ENCODE data around the gene CCDC182. TPM values are rescaled to one million over a fixed set of nuclear protein-coding genes. Genes with fewer than 3 reads are reported as not detected.
A peak's percentile ranks its signal among the peaks of the same experiment; 100 is the strongest.

Gene CCDC182
- total RNA-seq, 1 donor from 2014 or later: not detected

DNA sequence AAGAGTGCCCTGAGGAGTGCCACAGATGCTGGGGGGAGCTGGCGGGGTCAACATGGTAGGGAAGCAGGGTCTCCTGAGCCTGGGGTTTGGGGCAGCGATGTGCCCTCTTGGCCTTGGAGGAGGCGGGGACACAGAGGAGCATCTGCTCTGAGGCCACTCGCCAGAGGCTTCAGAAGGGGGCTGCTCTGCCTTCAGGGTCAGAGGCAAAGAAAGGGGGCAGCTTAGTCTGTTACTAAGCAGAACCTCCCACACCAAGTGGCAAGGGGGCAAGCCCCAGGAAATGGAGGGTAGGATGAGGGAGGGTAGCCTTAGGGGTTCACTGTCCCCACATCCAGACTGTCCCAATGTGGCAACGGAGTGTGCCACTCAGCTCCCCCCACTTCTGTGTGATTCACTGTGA lies 18.3 kb downstream of the CCDC182 start:
- DNase-seq: no peak

DNA sequence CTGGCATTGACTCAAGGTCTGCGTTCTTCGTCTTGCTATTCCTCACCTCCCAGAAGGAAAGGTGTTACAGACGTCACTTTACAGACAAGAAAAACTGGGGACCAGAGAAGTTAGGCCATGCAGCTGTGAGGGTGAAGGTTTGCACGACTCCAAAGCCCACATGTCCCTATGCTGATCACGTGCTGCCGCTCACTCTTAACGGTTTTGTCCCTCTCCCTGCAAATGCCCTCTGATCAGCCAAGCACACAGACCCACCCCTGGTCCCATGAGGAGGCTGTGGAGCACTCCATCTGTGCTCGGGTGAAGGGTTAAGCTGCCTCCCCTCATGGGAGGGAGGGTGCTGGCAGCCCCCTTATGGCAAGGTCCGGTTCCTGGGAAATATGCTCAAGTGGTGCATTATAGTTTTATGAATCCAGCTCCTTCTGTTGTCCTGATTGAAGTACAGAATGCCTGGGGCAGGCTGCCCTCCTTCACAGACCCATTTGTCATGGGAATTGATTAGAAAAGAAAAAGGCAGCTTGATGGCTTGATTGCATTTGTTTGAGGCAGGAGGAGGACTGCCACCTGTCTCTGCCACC lies 18.8 kb downstream of the CCDC182 start:
- DNase-seq: no peak

DNA sequence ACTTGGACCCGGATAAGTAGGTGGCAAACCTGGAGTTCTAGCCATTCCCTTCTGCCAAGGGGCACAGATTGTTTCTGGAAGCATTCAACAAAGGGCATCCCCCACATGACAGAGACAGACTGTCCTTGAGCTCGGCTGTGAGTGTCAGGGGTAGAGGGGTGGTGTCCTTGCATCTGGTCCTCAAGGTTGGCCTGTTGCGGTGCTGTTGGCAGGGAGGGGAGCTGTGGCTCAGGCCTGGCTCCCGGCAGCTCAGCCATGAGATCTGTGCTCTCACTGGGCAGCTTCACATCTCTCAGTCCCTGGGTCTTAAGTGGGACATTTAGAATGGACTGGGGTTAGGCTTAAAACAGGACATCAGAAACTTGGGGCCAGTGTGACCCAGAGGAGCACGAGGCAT lies 20.4 kb downstream of the CCDC182 start:
- DNase-seq: no peak

DNA sequence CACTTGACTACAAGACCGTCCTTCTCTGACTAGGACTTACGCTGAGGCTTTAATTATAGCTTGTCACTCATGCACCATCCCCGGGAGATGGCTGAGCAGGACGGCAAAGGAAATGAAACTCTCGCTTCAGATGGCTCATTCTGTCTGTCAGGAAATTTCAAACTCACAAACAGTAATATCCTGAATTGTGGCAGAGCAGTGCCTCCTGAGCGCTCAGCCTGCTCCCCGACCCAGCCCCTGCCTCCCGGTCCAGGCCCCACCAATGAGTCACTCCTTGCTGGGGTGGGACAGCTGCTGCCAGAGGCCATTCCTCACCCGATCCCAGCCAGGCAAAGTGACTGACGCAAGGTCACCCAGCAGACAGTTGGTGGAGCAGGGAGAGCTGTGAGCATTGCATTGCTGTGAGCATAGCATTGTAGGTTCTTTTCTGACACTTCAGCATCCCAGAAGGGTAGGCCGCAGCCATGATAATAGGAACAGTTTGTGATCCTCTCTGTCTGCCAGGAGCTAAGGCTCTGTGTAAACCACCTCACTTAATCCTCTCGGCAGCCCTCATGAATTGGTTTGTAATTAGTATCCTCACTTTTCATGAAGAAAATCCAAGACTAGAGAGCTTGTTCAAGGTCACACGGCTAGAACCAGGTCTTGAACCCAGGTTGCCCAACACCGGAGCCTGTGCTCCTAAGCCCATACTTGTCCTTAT lies 20.9 kb downstream of the CCDC182 start:
- DNase-seq: peak; percentile 5

DNA sequence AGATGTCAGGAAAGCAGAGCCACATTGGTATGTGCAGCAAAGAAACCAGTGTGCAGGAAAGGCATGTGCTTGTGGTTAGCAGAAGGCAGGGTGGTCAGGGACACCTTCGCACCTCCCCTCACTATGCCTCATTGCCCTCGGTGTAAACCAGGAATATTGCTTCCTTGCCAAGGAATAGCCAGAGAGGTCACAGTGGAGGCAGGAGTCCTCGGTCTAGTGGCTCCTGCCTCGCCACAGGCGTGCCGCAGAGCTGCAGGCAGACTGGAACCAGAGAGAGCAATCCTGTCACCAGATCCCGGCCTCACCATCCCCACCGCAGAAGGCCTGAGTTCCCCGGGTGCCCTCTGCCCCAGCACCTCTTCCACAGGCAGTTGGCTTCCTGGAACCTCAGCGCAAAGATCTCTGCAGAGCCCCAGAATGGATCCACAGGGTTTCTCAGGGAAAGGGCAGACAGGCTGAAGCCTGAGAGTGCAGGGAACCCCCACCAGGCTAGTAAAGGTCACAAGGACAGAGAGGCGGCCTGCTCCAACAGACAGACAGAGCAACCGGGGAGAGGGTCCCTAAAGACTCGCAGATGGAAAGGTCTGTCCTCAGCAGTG lies 21.6 kb downstream of the CCDC182 start:
- DNase-seq: no peak

DNA sequence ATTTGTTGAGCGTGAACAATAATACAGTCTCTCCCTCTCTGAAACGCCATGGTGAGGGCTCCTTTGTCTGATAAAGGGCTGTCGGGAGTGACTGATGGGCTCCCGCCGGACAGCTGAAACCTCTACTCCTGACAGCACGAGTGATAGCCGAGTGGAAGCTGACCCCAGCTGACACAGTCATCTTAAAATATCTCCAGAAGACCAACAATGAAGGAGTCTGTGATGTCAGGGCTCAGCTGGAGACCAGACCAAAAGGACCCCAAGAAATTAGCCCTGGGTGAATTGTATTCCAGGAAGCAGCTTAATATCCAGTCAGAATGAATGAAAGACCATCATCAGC lies 22.4 kb downstream of the CCDC182 start:
- no peak for DNase-seq

DNA sequence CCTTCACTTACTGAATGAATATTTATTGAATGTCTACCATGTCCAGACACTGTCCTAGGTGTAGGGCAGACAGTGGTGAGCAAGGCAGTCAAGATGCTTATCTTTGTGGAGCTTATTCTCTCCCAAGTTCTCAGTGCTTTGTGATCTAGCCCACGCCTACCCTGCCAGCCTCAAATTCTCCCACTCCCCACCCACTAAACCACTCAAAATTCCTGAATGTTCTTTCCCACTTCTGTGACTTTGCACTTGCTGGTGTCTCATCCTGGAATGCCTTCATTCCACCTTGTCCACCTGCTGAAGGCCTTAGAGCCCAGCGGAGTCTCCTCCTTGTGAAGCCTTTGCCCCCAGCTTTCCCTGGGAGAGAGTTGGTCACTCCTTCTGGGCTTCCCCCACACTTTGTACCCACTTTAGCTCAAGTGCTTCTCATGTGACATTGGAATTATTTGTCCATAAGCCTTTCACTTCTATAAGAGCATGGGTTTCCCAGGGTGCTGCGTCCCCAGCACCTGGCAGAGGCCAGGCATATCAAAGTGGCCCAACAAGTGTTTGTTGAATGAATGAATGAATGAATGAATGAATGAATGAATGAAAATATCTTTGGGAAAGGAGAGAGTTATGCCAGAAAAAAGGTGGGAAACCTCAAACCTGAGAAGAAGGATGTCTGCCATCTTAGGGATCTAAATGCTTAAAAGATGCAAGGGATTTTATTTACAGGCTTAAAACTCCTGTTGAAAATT lies 23.0 kb downstream of the CCDC182 start:
- DNase-seq: no peak

DNA sequence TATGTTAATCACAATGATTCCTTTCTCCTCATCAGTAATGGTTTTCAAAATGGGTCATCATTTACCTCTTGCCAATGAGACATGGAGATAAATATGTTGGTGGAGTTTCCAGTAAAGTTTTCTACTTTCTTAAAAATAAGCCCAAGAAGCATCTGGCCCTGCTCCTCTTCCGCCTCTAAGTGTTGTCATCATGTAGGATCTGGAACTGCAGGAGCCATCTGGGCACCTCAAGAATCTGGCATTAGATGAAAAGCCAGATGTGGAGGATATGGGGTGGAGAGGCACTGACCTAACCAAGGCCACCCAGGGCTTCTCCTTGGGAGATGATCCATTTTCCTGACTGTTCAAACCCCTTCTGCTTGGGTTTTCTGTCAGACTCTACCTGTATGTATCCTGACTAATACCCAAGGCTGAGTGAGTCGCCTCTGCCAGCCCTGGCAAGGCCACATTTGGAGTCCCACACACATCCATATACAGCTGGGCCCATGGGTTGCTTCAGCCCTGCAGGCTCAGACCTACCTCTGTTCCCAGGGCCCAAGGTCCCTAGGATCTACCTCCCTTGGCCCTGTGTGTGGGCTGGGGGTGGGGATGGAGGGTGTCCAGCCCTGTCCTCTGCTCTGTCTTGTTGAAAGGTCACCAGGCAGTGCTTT lies 24.6 kb downstream of the CCDC182 start:
- no peak for DNase-seq

DNA sequence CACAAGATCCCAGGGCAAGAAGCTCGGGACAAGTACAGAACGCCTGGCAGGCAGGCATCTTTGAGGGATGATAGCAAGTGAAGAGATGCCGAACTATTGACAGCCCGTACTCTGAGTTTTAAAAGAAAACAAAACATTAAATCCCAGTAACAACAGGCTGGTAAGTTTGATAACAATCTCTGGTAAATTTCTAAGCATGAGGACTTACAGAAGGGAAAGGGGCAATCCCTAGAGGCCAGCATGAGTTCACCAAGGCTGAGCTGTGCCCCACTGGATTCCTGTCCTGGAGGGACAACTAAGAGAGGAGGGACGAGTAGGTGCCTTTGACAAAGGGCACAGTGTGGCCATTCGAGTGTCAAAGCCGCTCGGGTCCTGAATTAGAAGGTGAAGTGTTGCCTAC lies 26.2 kb downstream of the CCDC182 start:
- no peak for DNase-seq

DNA sequence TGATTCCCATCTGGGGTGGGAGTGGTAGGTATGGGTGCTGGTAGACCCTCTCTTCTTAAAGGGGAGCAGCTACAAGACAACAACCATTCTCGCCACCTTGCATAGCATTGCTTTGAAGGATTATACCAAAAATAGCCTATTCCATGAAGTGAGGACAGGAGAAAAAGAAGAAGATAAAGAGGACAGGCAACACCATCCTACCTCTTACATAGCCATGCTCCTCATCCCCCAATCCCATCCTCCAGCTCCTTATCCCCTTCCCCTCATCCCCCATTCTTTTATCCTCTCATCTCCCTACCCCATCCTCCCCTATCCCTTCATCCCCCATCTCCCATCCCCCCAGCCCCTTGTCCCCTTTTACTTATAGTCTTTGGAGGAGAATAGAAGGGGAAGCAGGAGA lies 29.1 kb downstream of the CCDC182 start:
- no peak for DNase-seq

DNA sequence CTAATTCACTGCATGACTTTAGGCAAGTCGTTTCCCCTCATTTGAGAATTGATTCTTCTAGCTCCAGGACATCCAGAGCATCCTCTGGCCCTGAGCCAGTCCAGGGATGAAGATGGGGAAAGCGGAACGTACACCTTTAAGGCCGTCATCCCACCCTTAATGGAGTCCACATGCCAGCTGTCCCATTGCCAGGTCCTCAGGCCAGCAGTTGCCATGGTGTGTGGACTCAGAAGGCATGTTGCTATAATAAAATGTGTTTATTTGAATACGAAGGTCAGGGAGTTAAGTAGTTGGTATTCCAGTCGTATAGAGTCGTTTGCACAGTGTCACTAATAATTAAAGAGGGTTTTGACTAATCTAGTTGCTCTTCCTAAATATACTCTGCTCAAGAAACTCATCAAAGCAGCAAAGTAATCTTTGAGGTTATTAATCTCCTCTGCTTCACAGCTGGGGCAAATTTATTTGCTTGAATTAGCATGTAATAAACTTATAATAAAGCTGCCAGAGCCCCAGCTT lies 30.4 kb downstream of the CCDC182 start:
- no peak for DNase-seq

DNA sequence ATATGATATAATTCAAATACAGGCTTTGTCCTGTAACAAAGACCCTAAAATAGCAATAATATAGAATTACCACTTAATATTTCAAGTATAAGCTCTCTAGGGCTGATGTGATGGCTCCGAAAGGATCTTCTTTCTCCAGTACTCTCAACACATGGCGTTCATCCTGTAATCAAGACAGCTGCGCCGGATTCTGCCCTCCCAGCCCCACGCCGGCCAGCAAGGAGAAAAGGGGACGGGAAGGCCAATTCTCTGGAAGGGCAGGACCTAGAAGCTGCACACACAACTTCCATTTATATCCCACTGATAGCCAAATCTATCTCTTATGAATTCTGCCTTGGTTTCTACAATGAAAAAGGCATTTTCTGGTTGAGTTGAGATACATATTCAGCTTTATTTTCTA lies 32.0 kb downstream of the CCDC182 start:
- DNase-seq: no peak

DNA sequence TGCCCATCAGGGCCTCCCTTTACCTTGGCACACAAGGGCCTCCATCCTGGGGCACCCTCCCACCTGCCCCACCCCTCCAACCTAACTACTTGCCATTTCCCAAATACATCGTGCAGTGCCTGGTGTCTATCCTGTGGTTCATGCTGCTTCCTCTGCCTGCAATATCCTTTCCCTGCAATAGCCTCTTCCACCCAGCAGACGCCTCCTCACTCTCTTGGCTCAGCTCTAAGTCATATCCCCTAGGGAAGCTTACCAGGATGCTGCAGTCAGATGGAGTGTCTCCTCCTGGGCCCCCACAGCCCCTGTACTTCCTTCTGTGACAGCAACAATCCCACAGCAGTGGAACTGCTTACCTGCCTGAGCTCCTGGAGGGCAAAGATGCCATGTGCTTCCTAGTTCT lies 36.7 kb downstream of the CCDC182 start:
- no peak for DNase-seq

DNA sequence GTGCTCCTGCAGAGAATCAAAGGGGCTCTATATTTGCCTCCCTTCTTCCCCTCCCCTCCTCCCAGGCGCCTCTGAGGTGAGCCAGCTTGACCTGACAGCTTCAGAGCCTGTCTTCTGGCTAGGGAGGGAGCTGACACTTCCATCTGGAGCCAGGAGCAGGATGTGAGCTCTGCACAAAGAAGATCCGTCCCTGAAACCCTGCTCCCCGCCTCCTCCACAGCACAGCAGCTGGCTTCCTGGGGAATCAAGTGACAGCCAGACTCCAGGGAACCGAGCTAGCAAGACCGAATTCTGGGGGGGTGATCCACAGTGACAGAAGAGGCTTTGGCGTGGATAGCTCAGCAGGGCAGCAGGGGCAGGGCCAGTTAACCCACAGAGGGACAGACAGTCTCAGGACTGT lies 37.2 kb downstream of the CCDC182 start:
- peak; percentile 5 for DNase-seq

DNA sequence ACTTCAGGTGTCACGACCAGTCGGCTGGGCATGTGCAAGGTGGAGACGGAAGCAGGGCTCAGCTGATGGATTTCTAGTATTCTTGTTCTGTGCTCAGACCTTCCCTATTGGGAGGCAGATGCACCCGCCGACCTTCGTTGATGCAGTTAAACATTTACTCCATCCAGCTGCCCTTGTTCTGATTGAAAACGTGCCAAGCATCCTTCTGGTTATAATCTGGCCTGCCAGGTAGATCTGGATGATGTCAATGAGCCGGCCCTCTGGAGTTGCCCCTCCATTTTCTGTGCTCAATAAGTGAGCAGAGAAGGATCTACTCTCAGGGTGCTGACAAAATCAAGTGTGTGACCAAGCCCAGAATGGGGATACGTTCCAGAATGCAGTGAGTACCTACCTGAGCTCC lies 38.3 kb downstream of the CCDC182 start:
- DNase-seq: no peak

DNA sequence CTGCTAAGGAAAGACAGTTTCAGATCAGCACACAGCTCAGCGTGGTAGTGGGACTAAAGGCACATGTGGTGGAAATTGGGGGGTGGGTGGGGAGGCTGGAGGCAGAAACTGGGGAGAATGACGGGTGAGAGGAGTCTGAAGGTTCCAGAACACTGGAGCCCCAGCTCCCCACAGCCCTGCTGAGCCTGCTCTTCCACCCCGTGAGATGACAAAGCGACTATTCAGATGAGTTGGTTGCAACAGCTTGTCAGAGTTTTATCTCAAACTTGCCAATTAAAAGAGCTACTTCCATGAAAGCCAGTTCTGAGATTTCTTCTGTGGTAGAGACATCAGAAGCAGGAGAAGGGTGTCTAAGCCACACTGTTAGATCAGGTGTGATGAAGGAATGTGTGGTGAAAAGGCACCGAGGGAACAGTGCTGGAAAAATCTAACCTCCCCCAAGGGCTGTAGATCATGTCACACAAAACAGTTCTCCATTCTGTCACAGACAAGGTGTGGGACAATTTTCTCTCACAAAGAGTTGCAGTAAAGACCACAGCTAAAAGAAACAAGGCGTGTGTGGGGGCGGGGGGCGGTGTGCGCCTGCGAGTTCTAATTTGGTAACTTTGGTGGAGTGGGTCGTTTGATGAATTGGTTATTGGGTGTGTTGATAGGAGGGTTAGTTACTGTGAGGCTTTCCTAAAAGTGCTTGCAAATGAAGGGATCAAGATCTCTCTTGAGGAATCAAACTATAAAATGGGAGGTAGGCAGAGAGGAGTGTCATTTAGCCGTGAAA lies 39.0 kb downstream of the CCDC182 start:
- DNase-seq: no peak

DNA sequence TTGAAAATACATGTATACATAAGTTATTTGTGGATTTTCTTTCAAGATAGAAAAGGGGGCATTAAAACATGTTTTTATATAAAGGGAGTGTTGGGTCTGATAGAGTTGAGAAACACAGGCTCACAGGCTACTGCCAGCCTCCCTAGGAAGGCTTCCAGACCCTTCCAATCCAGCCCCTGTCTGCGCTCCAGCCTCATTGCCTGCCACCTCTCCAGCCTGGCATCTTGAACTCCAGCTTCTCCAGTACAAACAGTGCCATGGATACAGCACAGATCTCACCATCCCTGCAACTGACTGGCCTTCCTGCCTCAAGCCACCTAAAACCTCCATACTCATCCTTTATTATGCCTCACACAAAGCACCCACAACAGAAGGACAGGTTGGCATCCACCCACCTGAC lies 40.7 kb downstream of the CCDC182 start:
- DNase-seq: no peak

DNA sequence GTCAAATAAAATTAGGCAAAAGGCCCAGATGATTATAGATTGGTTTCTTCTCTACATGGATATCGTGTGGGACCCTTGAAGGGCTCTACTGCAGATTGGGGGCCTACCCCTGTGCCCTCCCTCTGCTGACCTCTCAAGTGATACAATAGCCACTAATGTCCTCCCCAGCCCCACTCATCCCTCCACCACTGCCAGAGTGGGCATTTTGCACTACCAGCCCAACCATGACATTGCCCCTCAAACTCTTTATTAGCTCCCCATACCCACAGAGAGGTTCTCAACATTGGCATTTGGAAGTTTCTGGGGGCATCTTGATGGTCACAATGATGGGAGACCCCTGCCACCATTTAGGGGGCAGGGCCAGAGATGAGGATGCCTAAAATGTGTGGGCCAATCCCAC lies 41.8 kb downstream of the CCDC182 start:
- DNase-seq: no peak

DNA sequence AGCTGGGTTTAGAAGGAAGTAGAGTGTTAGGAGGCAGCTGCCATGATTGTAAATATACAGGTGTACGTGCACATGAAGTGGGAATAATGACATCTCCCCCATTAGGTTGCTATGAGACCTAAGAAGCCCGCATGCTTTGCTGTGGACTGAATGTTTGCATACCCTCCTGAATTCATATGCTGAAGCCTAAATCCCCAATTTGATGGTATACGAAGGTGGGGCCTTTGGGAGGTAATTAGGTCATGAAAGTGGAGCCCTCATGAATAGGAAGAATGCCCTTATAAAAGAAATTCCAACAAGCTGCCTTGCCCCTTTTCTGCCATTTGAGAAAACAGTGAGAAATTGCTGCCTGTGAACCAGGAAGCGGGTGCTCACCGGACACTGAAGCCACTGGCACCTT lies 44.0 kb downstream of the CCDC182 start:
- no peak for DNase-seq

DNA sequence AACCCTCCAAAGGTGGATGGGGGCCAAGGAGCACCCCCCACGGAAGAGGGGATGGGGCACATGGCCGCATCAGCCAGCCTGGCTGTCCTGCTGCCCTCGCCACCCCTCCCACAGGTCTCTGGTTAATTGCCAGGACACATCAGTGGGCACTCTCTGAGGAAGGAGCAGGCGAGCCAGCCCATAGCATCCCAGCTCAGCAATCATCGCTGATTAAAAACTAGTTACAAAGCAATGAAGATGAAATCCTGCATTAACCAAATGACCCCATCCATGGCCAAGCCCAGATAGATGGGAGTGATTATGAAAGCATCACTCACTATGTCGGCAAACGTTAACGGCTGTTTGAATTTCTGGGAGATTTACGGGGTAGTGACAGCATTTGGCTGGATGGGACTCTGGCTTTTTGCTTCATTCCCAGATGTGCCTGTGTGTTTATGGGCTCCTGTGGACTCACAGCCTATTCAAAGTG lies 45.3 kb downstream of the CCDC182 start:
- no peak for DNase-seq

DNA sequence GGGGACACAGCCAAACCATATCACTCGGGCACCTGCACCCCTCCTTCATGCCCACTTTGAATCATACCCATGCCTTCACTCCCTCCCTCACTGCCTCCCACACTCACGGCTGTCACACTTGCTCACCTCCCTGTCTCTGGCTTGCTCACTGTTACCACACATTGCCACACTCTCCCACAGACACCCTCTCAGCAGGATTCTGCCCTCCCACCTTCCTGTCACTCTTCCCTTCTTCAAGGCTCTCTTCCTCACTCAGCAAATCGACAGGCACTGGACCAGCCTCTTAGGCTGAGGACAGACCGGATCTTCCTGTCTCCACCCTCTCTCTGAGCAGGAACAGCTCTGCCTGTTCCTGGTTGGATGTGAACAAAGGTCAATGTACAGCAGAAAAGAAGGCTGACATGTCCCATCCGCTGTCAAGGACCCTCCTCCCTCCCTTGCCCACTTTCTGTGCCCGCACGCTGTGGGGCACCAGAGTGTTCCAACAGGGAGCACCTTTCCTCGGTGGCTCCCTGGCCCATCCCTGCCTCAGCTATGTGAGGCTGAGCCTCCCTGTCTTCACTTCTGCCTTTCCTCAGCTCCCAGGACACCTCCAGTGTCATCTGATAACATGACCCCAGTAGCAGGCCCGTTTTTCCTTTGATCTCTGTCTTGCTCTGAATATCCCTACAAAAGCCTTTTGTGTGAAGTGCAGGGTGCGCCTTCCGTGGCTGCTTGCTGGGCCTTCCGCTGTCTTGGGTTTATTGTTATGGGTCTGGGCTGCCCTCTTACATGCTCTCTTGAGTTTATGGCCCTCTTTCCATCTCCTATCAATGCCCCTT lies 47.0 kb downstream of the CCDC182 start:
- DNase-seq: no peak
